Measurements from ENCODE around the gene CCL26.
"Not testable (repeated sequence)": the region's sequence is repeated elsewhere in the genome, so short reads cannot be mapped to it uniquely, and the experiment has no call there.

The CCL26 gene

GRCh38 chr7:75789361-75789924 lies 17.4 kb upstream of the CCL26 start:
- DNase-seq = no peak

GRCh38 chr7:75788154-75788847 lies 16.3 kb upstream of the CCL26 start:
- not testable (repeated sequence) for DNase-seq

GRCh38 chr7:75783058-75783457 lies 11.0 kb upstream of the CCL26 start:
- not testable (repeated sequence) for DNase-seq

GRCh38 chr7:75780647-75781273 lies 8.7 kb upstream of the CCL26 start:
- not testable (repeated sequence) for DNase-seq

GRCh38 chr7:75779516-75779915 lies 7.5 kb upstream of the CCL26 start:
- not testable (repeated sequence) for DNase-seq

GRCh38 chr7:75779035-75779434 lies 7.0 kb upstream of the CCL26 start:
- not testable (repeated sequence) for DNase-seq

- no peak for DNase-seq
Observed at GRCh38 chr7:75776295-75776971, 4.4 kb upstream of the CCL26 start.

- not testable (repeated sequence) for DNase-seq
Observed at GRCh38 chr7:75773958-75774357, 1.9 kb upstream of the CCL26 start.

GRCh38 chr7:75771224-75771623 lies 787 bp downstream of the CCL26 start:
- no peak for DNase-seq

- peak; percentile 48 for DNase-seq
Observed at GRCh38 chr7:75762350-75762917, 9.6 kb downstream of the CCL26 start.

- not testable (repeated sequence) for DNase-seq
Observed at GRCh38 chr7:75761801-75762200, 10.2 kb downstream of the CCL26 start.

- DNase-seq = no peak
Observed at GRCh38 chr7:75758491-75758890, 13.5 kb downstream of the CCL26 start.

- DNase-seq = no peak
Observed at GRCh38 chr7:75757860-75758259, 14.2 kb downstream of the CCL26 start.

- DNase-seq = no peak
Observed at GRCh38 chr7:75756991-75757676, 14.9 kb downstream of the CCL26 start.

- DNase-seq = no peak
Observed at GRCh38 chr7:75756206-75756990, 15.6 kb downstream of the CCL26 start.

GRCh38 chr7:75743455-75743859 lies 28.6 kb downstream of the CCL26 start:
- DNase-seq = no peak

GRCh38 chr7:75740846-75741497 lies 31.0 kb downstream of the CCL26 start:
- no peak for DNase-seq

GRCh38 chr7:75739796-75740672 lies 32.0 kb downstream of the CCL26 start:
- no peak for DNase-seq

- DNase-seq = peak; percentile 100
Observed at GRCh38 chr7:75738975-75739795, 32.8 kb downstream of the CCL26 start.

Data from NCI-H2171 (cell line).